ENCODE results near the gene CDH4.

Gene CDH4

DNA sequence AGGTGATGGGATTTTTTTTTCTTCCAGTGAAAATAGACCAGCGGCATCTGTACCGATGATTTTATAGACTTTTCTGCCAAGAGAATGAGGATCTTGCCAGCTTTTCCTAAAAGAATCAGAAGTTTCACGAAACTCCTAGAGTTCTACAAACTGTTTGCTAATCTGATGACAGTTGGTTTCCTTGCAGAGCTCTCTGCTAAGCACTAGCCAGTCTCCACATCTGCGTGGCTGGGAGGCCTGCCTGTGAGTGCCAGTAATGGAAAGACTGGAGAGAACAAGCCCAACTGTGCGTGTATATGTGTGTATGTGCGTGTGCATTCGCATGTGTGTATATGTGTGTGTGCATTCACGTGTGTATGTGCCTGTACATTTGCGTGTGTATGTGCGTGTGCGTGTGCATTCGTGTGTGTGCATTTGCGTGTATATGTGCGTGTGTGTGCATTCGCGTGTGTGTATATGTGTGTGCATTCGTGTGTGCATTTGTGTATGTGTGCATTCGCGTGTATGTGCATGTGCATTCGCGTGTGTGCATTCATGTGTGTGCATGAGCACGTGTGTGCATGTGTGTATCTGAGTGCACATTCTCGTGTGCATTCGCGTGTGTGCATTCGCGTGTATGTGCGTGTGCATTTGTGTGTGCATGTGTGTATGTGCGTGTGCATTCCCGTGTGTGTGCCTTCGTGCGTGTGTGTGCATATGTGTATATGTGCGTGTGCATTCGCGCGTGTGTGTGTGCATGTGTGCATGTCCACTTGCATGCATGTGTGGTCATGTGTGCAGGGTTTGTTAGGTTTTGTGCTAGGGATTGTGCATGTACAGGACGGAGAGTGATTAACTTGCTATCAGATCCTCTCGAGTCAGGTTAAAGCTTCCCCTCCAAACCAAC, 434.2 kb downstream of the CDH4 start:
- no peak for DNase-seq

DNA sequence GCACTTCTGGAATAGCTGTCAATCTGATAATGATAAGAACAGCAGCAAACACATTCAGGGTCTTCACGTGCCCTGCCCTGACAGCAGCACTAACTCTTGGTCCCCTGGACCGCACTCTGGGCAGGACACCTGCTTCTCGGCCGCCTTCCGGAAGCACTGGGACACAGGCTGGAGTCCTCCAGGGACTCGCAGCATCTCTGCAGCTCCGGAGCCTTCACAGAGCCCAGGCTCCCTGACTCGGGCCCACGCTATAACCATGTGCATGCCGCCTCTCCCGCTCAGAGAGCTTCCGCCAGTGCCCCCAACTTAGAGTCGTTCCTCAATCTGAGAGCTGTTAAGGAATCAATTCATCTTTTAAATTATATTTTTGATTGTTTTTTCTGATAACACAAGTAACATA, 436.4 kb downstream of the CDH4 start:
- no peak for DNase-seq

DNA sequence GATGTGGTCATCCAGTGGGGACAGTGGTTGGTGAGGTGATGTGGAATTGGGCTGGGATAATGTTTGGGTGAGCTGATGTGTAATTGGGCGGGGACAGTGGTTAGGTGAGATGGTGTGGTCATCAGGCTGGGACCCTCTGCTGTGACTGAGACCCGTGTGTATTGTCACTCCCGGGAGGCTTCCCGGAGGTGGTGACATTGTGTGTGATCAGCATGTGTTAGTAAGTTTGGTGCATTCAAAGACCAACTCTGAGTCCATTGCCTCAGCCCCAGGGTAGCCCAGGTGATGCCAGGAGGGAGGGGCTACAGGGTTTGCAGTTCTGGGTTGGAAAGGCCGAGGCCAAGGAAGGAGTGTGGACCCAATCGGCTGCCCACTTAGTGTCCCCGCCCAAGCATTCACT, 438.1 kb downstream of the CDH4 start:
- DNase-seq, result no peak

DNA sequence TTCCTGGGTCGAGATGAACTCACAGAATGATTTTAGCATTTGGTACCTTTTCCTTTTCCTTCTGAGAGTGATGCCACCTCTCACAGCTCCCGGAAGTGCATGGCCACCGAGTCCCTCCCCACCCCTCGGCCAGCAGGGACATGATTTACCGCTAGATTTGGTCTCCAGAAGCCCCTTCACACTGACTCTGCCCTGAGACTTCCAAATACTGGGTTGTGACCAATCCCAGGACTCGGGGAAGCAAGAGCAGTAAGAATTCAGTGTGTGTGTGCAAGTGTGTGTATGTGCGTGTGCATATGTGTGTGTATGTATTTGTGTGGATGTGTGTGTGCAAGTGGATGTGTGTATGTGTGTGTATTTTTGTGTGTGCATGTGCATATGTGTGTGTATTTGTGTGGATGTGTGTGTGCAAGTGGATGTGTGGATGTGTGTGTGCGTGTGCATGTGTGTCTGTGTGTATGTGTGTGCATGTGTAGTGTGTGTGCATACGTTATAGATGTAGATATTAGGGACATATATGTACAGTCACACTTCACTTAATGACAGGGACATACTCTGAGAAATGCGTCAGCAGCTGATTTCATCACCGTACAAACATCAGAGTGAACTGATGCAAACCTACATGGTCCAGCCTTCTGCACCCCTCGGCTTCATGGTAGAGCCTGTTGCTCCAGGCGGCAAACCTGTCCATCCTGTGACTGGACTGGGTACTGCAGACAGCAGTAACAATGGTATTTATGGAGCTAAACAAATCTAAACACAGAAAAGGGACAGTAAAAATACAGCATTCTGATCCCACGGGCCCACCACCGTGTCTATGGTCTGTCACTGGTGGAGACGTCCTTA, 439.2 kb downstream of the CDH4 start:
- no peak for DNase-seq

DNA sequence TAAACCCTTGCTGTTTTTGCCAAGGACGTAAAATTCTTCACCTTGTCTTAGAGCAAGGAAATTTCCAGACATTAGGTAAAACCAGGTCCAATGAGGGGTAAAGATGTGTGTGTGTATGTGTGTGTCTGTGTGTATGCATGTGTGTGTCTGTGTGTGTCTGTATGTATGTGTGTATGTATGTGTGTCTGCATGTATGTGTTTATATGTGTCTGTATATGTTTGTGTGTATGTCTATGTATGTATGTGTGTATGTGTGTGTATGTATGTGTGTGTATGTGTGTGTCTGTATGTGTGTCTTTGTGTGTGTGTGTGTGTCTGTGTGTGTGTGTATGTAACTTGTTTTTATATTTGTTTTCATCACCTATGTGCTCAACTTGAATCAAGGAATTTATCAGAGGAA, 439.9 kb downstream of the CDH4 start:
- DNase-seq, result no peak

DNA sequence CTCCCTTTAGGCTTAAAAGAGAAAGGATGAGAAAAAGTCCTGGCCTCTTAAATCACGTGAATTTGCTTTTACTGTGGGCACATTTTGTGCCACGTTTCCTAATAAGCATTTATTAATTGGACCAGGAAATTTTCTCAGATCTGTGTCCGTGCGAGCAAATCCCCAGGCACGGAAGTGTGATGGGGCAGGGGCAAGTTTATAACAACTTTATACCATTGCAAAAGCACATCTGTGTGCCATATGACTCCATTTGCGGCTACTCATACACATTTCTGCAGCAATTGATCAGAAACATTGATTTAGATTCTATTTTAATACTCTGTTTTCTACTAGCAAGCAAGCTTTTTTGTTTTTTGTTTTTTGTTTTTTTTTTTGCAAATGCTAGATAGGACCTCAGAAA, 440.4 kb downstream of the CDH4 start:
- DNase-seq, result no peak

DNA sequence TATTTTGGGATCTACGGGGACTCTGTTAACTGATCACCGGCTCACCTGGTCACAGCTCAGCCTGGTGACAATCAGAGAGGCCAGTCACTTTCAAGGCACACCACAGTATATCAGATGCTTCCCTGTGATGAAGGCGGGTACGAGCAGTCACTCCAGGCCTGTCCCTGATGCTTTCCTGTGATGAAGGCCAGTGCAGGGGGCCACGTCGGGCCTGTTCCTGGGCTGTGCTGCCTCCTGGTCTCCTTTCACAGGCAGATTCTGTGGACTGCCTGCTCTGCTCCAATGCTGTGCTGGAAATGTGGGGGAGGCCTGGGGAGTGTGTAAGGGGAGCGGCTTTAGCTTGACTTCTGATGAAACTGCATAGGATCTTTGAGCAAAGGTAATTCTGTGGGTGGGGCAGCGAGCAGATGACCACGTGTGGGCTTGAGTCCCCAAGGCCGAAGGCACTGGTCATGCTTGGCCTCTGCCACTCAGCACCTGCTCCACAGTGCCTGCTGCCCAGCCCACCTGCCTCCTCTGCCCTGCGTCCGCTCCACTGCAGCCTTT, 441.1 kb downstream of the CDH4 start:
- DNase-seq, result no peak

DNA sequence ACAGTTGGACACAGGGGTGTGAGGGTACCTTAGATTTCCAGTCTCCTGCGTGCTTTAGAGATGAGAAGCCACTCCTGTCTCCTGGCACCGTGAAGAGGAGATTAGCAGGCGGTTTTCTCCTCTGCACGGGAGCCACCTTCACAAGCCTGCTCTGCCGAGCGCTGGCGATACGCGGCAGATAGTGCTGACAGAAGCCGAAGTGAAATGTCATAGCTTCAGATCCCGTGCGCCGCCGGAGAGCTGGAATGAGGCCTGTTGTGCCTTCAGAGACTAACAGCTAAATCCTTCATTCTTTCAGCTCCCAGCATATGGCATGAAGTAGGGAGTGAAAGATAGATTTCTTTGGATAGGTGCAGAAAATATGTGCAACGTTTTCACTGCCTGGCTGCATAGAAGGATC, 442.6 kb downstream of the CDH4 start:
- DNase-seq, result no peak

DNA sequence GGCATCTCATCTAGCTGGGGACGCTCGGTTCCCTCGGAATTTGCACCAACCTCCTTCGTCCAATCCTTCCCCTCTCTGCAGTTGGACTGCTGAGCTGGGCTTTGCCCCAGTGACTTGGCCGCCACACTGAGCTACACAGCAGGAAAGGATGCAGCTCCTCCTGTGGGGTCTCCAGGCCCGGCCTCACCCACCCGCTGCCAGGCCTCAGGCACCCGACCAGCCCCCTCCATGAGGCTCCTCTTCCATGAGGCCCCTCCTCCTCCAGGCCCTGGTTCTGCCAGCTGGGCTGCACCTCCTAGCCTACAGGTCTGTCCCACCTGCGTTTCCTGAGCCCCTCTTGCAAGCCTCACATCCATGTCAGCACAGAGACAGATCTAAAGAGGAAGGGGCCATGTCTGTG, 443.7 kb downstream of the CDH4 start:
- no peak for DNase-seq

DNA sequence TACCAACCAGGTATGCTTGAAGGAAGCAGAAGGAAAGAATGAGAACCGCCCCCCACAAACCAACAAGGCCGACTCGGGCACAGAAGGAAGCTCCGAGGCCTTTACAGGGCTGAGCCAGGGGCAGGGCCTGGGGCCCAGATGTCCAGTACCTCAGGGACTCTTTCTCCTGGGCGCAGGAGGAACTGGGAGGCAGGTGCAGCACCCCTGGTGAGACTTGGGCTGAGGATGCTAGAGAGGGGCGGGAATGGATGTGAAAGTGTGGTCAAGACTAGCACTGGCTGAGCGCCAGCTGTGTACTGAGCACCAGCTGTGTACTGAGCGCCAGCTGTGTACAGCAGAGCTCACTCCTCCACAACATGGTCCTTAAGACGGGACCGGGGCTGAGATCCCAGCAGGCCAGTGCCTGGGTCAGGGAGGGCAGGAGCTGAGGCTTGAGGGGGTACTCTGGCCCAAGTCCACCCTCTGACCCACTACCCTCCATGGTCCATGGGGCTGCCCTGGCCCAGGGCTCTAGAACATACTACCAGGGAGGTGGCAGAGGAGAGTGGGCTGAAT, 444.2 kb downstream of the CDH4 start:
- DNase-seq, result no peak

DNA sequence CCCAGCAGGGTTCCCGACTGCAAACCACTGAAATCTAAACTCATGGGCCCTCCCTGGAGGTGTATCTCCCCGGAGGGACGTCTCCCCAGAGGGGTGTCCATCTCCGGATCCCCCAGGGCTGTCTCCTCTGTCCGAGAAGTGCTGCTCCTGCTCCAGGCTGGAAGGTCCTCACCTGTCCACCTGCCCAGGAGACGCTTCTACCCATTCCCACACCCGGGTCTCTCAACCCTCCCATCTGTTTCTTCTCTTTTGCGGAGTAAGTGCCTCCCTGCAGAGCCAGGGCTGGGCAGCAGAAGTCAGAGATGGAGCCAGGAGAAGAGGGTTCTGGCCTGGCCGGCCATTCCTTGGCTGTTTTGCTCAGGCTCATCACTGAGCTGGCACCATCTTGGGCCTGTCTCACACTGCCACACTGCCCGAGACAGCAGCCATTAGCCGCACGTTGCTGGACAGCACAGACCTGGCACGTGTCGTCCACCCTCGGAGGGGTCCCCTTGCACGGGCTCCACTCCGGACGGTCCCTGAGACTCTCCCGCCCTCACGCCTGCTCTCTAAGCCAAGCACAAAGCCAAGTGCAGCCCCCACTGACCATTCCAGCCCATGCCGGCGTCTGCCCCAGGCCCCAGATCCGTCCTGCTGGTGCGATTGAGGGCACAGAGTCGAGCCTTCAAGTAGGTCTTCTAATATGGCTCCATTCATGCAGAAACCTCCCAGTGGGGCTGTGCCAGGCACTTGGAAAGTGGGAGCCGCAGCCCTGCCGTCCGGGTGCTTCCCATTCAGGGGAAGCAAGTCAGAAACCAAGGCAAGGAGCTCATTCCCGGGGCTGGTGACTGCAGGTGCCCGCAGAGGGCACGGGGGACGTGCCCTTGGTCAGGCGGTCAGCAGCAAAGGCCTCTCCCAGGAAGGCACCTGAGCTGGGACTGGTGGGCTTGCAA, 445.9 kb downstream of the CDH4 start:
- no peak for DNase-seq

DNA sequence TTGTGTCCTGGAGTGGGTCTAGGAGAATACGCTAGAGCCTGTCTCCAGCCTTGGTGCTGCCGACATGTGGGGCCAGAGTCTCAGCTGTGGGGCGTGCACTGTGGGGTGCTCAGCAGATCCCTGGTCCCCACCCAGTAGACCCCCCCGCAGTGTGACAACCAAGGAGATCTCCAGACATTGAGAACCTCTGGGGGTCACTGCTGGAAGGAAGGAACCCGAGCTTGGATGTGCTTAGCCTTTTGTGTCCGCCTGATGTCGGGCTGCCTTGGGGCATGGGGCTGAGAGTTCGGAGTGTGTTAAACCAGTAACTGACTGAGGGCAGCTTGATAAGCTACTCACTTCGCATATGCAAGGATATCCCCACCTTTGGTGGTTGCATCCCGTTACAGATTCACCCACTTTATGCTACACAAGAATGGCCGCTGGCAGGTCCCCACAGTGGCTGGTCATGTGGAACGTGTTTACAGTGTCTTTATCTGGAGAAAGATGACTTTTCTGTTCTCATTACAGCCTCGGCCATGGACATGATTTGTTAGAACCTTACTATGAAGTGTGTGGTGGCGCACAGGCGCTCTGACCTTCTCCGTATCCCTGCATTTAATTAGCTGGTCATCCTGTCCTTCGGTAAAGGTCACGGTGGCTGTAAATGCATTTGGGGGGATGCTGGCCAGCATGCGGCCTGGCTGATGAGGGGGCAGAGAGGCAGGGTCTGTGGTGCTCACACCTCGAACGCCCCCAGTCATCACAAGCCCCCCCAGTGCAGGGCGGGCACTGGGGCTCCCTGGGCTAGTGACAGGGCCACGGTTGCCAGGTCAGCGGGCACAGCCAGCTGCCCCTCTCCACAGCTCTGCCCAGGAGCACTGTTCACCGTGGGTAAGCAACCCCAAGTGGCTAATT, 446.8 kb downstream of the CDH4 start:
- no peak for DNase-seq

DNA sequence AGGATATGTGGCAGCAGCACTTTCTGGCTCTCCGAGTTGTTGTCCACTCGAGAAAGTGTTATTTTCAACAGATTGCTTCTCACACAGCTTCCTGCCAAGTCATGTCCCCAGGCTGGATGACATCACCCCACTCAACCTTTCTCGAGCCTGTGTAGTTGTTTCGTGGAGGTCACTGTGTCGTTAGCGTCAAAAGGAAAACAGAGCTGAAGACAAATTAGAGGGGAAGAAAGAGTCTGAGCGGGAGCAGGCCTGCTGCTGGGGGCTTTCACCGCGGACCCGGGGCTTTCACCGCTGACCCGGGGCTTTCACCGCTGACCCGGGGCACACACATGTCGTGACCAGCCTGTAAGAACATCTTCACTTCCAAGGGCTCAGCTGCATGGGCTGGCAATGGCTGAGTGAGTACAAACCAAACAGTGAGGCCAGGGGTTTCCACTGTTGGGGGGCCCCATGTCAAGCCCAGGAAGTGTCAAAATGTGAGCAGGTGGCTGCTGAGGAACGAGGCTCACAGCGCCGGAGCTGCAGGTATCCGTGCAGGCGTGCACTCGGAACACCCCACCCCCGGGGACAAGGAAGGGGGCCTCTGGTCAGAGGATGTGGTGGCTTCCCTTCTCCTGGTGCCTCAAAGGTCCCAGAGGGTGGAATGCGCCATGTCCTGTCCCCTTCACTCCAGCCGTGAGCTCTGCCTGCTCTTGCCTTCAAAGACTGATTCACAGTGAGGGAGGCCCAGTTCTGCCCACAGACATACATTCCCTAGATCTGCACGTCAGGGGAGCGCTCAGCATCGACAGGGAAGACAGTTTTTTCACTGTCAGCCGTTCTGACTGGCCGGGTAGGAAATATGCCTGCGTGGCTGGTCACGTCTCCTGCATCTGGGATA, 447.7 kb downstream of the CDH4 start:
- no peak for DNase-seq

DNA sequence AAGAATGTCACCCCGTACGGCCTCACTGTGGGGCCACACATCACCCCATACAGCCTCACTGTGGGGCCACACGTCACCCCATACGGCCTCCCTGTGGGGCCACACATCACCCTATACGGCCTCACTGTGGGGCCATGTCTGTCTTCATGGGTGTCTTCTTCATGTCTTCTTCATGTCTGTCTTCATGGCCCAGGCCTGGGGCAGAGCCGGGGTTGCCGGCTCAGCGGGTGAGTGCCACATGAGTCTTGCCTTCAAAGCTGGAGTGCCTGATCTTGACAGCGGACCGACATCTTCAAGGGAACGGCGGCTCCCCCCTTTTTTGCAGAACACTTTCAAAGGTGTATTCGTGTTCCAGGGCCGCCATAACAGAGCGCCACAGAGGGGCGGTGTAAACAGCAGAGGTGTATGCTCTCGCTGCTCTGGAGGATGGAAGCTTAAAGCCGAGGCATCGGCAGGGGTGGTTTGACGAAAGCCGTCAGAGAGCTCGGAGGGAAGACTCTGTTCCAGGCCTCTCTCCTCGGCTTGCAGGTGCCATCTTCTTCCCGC, 448.6 kb downstream of the CDH4 start:
- DNase-seq, result no peak

DNA sequence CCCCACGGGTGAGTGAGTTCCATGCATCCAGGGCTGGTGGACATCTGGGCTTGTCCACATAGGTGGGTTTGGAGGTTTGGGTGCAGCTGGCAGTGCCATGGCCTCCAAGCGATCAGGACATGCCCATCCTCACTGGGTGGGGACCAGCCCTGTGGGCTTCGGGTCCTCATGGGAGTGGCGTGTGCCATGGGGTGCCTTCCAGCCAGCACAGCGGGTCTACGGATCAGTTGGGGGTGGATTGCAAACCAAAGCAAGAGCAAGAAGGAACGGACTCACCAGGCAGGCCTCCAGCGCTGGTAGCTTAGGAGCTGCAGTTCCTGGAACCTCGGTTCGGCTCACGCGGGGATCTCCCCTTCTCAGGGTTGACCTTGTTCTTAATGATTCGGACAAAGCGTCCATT, 449.3 kb downstream of the CDH4 start:
- no peak for DNase-seq

DNA sequence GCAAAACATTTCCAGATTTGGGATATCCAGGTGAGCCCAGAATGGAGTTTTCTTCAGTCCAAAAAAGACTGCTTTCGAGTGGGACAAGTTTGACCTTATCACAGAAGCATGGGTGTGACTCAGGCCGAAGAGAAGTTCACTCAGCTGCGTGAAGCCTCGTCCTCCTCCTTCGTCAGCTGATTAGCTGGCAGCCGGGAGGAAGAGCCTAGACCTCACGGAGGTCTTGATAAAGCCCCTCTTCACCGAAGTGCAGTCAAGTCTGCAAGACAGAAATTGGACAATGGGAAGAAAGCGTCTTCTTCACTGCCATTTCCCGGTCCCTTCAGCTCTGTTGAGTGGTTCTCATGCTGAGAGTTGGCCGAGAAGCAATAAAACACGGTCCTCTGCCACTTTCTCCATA, 449.7 kb downstream of the CDH4 start:
- no peak for DNase-seq

DNA sequence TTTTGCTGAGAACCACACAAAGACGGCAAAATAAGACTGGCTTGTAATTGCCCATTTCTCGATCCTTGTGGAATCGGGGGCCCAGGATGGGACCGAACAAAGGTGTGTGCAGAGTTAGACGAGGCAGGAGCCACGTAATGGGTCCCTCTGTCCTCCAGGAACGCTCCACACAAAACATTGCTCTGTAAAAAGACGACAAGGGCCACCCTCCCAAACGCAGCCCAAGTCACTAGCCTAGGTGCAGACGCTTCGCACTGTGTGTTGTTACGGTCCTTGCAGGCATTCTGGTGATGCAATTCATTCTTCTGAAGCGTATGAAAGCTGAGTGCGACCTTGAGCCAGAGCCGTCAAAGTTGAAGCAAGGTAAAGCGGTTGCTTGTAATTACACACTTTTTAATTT, 450.2 kb downstream of the CDH4 start:
- no peak for DNase-seq

DNA sequence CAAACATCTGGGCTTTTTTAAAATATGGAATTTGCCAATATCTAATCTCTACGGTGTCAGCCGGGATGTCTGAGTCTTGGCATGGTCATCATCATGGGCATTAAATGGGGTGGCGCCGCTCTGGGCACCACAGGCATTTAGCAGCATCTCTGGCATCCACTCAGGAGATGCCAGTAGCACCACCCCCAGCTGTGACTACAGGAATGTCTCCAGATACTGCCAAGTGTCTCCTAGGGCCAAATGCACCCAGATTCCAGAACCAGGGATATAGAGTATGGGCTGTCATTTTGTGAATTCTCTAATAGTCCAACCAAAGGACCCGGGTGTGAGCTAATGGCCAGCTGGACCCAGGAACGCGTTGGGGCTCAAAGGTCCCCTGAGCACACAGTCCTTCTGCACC, 452.6 kb downstream of the CDH4 start:
- no peak for DNase-seq

DNA sequence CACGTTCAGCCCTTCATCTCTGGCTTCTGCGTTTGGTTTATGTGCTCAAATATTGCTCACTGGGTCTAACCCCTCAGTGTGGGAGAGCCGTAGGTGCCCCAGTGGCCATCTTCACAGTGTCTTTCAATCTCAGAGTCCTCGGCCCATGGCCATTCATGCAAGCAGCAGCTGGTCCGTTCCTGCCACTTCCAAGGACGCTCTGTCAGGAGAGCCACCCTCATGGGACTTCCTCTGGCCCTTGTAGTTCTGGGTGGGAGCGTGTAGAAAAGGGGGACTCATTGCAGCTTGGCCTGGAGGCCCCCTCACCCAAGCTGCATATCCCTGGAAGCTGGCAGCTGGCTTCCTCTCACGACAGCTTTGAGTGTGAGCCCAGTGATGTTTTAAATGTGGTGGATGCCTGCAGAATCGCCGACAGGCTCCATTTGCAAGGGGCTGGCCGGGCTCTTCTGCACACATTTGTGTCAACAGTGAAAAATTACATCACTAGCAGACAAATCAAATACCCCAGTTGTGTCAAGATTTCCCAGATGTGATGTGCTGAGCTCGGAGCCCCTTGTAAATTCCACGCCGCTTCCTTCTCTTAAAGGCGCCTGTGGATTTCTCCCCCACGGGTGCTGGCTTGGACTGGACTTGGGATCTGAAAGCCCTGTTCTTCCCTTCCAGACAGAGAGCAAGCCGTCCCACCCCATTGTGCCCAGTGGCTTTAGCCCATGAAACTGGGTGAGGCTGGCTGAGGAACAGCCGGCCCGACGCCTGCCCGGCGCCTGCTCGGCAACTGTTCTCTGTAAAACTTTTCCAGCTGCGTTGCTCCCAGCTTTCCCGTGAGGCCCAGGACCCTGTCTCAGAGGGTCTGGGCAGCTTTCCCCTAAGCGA, 453.6 kb downstream of the CDH4 start:
- DNase-seq, result no peak
